Measurements from ENCODE around the gene MORN4.

GRCh38 chr10:97608991-97609561, 24.2 kb downstream of the MORN4 start:
- TF ChIP-seq EZH2 (IDR thresholded peaks at IDR 0.05; ENCODE audit: borderline replicate concordance, low read length), result no peak
- TF ChIP-seq, protein P1, sequence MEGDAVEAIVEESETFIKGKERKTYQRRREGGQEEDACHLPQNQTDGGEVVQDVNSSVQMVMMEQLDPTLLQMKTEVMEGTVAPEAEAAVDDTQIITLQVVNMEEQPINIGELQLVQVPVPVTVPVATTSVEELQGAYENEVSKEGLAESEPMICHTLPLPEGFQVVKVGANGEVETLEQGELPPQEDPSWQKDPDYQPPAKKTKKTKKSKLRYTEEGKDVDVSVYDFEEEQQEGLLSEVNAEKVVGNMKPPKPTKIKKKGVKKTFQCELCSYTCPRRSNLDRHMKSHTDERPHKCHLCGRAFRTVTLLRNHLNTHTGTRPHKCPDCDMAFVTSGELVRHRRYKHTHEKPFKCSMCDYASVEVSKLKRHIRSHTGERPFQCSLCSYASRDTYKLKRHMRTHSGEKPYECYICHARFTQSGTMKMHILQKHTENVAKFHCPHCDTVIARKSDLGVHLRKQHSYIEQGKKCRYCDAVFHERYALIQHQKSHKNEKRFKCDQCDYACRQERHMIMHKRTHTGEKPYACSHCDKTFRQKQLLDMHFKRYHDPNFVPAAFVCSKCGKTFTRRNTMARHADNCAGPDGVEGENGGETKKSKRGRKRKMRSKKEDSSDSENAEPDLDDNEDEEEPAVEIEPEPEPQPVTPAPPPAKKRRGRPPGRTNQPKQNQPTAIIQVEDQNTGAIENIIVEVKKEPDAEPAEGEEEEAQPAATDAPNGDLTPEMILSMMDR (IDR thresholded peaks at IDR 0.05; ENCODE audit: low read length), result no peak
